Prostate gland (tissue), 2 donors: ENCODE results near the gene MOGAT2.
A peak's percentile ranks its signal among the peaks of the same experiment; 100 is the strongest.

Experiments
- CTCF ChIP-seq, 4 experiments: fragments of 200-600 bp in 2 of 4; fragments of 450-650 bp in 2 of 4; sonication (generic) in 2 of 4; IDR thresholded peaks; 1 replicate in 3 of 4; 2 replicates in 1 of 4; pipeline ENCODE4 v1.5.1; 2016 to 2019; ENCODE audit warnings: antibody characterized with exemption in 4 of 4, mild to moderate bottlenecking in 2 of 4, moderate library complexity in 2 of 4
- POLR2A ChIP-seq: fragments of 450-650 bp; IDR thresholded peaks from one replicate; pipeline ENCODE4 v1.6.1; 2016; ENCODE audit warnings: antibody characterized with exemption, mild to moderate bottlenecking
- POLR2AphosphoS5 ChIP-seq: sonication (generic); formaldehyde crosslinking; IDR thresholded peaks from one replicate; pipeline ENCODE4 v1.6.1; 2017; ENCODE audit warnings: antibody characterized with exemption

DNA sequence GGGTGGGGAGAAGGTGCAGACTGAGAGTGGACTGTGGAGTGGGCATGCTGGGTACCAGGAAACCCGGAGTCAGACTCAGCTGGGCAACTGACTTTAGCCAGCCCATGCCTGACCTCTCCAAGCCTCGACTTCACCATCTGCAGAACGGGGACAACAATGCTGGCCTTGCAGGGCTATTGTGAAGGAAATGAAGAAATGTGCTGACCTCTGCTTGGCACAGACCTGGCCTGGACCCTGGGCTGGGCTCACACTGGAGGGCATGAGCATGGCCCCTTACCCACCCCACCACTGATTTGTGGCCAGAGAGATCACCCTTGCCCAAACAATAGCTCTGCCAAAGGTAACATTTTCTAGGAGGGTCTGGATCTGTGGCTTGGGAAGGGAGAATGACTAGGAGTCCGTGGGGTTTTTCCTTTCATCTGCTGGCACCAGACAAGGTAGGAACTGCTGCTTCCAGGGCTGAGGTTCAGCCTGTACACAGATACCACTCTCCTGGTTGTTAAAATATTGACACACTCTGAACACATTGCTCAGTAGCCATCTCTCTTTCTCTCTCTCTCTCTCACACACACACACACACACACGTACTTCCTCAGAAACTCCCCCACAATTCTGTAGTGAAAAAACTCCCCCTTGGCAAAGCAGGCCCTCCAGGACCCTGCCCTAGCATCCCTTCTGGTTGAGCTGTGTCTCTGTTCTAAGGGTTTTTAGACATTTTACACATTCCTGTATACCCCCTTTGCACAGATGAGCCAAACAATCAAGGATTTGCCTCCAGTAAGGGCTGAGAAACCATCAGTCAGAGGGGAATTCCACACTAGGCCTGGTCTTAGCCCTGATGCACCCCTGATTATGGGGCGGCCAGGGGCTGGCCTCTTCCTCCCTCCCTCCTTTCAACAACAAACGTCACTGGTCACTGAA is 1.0 kb downstream of the MOGAT2 start:
- TF ChIP-seq POLR2A, result no peak
- no peak for TF ChIP-seq CTCF (IDR thresholded peaks at IDR 0.05)
- TF ChIP-seq POLR2AphosphoS5, result peak; percentile 65
